Caki2 (cell line): ENCODE data around the gene FEZF2. TPM values are rescaled to one million over a fixed set of nuclear protein-coding genes. Genes with fewer than 3 reads are reported as not detected.

Experiments used
- DNase-seq: peaks from one replicate; pipeline ENCODE4 v3.0.0-alpha.2; 2015; ENCODE audit warnings: low read depth
- in situ Hi-C: cut with HindIII; loops from 2 replicates; pipeline ENCODE4 v1.10.0; 2016; ENCODE audit warnings: low sequenced_read_pairs, low pct_unique_long_range_greater_than_20kb, mixed read lengths
- total RNA-seq: library from RNA; depleted of rRNA; stranded (reverse); fragments of >200 nt; shearing (Covaris generic); gene quantifications from 2 replicates; pipeline ENCODE4 v1.2.3, GENCODE V29; 2014; ENCODE audit warnings: low replicate concordance; rRNA removed

The FEZF2 gene
- total RNA-seq, result not detected in 2 replicates

DNA sequence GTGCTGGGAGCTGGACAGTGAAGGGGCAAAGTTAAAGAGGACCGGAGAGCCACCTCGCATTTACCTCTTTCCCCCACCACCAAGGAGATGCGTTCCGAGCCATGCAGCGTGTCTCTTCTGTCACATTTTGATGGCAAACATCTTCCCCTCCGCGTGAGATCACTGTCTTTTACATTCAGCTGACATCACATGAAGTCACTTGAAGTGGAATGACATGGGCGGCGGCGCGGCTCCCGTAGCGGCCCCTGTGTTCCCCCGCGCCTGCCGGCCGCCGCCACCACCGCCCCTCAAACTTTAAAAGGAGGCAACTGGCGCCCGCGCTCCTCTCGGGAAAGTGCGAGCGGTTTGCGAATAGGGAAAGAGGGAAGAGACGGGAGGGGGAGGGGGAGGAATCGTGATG, at the start of gene FEZF2:
TSS of gene FEZF2 (minus strand) at position 336 of the 400 bp plus-strand sequence. CDS start 682 bp downstream, outside the sequence.
- in situ Hi-C loops, result no loop called here
- no peak for DNase-seq

DNA sequence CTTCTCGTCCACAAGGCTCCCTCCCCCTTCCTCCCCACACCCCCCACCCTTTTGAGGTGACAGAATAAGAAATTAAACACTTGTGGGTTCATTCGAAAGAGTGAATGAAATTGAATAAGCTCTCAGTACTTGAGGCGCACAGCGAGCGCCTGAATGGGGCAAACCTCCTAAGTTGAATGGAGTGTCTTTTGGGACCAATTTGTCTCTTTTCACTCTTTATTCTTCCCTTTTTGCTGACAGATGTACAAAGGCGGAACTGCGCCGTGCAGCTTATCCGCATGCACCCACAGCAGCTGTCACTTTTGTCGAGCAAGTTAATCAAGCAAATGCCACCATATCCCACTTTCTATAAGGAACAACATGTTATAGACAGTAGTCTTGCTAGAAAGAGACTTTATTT, 47.9 kb upstream of the FEZF2 start:
- DNase-seq, result no peak
- in situ Hi-C loops, result no loop called here

DNA sequence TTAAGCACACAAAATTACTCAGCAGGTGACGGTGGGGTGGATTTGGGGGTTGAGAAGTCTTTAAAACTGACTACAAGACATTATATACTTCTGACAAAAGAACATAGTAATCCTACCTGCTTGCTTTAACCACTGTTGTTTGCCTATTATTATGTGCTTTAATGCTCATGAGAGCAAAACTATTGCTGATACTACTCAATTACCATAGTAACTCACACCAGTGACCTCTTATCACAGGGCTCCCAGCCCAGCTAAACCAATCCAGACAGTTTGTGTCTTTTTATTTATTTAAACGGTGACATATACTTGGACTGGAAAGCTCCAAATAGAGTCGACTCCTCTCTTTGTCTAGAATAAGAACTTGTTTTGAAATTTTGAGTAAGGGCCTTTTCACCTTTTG, 42.8 kb upstream of the FEZF2 start:
- DNase-seq, result no peak
- in situ Hi-C loops, result no loop called here

DNA sequence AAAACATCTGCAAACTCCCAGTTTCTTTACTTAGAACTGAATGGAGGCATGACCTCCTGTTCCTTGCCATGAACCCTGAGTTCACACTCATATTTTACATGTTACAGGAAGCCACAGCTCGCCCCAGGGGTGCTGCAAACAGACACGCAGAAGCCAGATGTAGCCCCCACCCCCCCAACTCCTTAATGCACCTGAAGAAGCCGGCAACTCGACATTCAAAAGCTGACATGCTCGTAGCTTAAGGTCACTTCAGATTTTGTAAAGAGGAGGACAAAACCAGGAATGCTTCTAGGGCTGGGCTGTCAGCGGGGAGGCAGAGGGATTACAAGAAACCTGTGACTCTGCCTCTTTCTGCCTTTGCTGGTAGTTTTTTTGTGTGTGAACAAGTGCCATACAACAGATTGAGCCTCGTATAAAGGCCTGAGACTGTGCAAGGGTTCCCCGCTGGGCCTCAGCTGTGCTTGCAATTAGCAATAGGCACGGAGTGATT, 42.0 kb upstream of the FEZF2 start:
- in situ Hi-C loops, result no loop called here

DNA sequence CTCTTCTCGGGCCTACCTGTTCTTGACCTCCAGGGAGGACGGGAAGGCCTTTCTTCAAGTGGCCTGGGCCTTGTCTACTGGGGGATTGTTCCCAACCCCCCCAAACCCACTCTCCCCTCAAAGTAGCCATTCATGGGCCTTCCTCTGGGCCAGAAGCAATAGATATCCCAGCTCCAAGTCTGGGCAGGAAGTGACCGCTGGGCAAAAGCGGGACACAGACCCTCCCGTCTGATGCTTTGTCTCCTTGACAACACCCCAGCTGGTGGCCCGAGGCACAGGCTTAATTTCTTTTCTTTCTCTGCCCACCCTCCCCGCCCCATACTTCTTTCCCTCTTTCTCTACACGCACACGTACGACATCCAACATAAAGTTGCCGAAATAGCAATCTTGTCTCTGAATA, 41.4 kb upstream of the FEZF2 start:
- in situ Hi-C loops, result no loop called here
- no peak for DNase-seq

More for the DNA sequence above, 42.0 kb upstream of the FEZF2 start:
- DNase-seq, result no peak

DNA sequence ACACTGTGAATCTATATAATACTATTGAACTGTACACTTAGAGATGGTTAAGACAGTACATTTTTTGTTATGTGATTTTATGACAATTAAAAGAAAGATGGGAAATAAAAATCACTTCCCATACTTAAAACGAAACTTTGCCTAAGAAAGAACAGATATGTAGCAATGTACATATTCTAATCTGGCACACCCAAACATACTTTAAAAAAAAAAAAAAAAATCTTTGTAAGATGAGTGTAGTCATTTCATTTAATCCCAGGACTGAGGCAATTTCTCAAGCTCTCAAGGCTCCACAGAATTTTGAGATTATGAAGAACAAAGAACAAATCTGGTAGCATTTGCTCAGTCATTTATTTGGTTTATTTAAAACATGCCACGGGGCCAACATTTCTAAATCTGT, 40.3 kb upstream of the FEZF2 start:
- in situ Hi-C loops, result no loop called here
- no peak for DNase-seq

DNA sequence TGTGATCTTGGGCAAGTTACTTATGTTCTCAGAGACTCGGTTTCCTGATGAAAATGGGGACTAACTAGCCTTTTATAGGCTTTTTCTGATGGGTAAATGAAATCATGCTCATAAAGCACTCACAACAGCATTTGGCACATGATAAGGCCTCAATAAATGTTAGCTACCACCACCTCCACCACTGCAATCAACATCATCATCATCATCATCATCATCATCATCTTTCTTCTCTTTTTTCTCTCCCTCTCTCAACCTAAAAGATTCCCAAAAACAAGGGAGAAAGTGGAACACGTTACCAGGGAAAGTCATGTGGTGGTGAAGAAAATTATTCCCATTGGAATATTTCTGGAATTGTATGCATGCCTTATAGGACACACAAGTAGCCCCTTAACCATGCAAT, 33.6 kb upstream of the FEZF2 start:
- in situ Hi-C loops, result no loop called here

DNA sequence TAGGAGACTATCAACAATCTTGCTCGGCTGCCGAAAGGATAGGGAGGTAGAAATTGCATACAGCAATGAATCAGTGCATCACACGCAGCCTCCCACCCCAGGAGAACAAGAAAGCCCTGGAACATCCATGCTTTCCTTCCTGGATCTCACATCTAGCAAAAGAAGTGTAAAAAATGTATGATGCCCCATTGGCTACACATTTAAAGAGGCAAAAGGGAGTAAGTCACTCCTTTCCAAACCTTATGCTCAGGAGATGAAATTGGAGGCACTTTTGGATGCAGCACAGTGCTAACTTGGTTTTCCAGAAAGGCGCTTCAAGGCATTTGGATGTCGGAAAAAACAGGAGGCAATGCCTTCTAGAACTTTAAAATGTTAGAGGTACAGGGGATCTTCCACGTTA, 32.2 kb upstream of the FEZF2 start:
- DNase-seq, result no peak
- in situ Hi-C loops, result no loop called here

More for the DNA sequence above, 33.6 kb upstream of the FEZF2 start:
- no peak for DNase-seq

DNA sequence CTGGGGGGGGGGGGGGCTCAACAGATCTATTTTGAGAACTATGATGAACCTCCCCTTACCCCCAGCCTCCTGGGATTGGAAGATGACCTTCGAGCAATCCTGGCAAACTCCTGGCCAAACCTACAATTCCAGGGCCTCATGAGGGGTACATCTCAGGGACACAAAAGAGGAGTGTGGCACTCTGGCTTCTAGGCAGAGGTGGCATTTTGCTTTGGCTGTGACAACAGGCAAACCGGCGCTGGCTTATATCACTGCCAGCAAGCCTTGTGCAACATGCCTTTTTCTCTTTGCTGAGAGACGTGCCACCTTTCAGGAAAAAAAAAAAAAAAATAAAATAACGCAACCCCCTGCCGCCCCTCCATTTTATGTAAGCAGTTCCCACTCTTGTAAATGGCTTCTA, 31.8 kb upstream of the FEZF2 start:
- no peak for DNase-seq
- in situ Hi-C loops, result no loop called here

DNA sequence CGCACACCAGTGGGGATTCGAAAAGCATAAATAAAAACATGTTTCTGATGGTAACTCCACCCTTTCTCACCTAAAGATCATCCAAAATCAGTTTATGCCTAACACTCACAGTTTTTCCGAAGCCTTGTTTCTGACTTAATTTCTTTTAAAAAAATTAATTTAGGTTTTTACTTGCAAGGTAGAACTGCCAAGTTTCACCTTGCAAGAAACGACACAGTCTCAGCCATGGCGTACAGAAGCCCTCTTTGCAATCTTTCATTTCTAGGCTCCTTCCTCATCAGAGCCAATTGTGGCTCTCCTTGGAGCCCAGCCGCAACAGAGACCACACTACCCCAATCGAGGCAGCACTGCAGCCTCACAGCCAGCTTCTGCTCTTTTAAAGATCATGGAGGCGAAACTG, 31.0 kb upstream of the FEZF2 start:
- DNase-seq, result no peak
- in situ Hi-C loops, result no loop called here

DNA sequence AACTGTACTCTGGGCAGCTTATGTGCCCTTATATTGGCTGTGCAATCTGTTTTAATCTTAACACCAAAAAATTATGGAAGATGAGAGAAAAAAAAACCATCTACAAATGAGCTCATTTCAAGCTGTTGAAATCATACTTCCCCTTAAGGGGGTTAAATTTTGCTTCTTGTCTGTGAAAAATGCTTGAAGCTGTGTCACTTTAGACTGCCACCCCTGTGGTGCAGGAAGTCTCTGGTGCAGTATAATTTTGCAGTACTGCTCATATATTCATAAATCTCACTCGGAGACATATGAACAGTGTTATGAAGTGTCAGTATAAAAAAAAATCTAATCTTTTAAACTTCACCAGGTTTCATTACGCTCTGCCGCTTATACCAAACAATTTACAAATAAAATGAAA, 30.4 kb upstream of the FEZF2 start:
- DNase-seq, result no peak
- in situ Hi-C loops, result no loop called here

DNA sequence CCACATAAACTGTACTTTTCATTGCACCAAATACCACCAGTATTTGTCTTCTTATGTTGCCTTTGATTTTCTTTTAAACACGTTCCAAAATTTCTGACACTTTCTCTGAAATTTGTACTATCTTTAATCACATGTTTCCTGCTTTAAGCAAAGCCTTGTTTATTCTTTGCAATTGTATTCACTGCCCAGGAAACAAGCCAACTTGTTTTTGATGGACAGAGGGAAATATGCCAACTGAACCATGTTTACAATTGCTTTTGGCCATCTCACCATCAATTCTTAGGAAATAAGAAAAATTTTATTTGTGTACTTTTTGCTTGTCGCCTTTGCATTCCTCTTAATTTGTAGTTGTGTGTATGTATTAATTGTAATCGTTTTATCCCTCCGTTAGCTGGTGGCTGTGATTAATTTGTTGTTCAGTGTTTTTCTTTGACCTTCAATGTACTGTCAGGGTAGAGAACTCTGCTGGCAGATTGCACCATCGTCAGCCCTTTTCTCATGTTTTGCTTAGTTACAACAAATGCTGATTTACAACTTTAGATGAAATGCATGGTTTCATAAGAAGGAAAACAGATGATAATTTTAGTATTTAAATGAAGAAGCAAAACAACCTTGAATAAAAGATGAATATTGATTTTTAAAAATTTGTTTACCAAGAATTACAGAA, 19.4 kb upstream of the FEZF2 start:
- DNase-seq, result no peak
- in situ Hi-C loops, result no loop called here

DNA sequence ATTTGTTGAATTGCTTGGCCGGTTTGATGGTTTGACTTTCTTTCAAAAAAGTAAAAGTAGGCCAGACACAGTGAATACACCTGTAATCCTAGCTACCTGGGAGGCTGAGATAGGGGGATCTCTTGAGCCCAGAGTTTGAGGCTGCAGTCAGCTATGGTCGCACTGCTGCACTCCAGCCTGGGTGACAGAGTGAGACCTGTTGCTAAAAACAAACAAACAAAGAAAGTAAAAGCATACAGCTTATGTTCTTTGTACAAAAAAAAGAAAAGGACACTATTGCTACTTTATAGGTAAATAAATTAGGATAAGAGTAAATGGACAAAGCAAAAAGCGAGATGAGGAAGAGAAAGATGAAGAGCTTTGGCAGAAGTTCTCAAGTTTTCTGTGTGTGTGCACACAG, 13.9 kb upstream of the FEZF2 start:
- in situ Hi-C loops, result no loop called here
- no peak for DNase-seq

DNA sequence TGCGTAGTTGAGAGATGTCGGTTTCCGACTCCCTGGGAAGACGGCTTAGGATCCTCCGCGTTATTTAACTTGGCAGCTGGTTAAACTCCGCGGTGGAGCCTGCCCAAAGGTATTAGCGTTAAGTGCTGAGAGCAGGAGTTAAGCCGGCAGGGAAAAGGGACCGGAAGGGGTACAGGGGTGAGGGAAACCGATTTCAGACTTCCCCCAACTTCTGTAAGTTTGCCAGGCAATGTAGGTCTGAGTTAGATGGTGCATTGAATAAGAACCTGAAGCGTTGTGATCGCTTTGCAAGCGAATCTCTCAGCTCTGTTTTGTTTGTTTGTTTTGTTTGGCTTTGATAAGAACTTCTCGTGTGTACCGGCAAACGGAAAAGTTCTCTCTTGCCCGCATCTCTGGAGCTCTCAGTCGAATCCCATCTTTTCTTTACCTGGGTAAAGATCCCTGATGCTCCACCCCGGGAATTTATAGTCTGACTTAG, 6.0 kb upstream of the FEZF2 start:
- no peak for DNase-seq
- in situ Hi-C loops, result no loop called here

DNA sequence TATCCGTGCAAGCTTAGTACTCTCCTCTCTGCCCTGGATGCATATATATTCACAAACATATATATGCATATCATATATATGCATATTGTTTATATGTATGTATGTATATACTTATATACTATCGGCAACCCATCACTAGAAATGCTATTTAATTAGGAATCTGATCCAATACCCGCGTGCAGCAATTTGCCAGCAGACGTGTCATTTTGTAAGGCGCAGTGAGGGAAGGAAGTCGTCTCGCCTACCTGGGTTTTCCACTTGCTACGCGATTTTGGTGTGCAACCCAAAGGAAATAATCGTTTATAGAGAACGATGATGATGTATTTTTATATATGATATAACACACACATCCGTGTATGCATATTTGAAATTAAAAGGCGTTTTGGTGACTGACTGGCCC, 5.6 kb upstream of the FEZF2 start:
- no peak for DNase-seq
- in situ Hi-C loops, result no loop called here

DNA sequence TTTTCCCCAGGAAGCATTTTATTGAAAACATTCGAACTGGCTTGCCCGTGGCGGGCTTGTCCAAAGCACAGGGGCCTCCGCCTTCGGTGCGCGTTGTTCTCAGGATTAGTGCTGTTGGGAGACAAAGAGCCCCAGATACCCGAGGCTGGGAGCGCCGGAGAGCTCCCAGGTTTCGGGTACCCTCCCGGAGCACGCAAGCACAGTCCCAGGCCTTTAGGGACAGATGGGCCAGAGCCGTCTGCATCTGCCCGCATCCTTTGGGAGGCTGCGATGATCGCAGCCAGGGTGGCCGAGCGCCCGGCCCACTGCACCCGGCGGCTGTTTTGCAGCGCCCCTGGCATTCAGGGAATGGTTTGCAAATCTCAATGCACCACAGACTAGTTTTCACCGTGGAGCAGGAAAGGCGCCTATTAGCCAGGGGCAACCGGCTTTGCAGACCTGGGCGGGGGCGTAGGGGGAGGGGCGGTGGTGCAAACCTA, 5.0 kb upstream of the FEZF2 start:
- DNase-seq, result no peak
- in situ Hi-C loops, result no loop called here

DNA sequence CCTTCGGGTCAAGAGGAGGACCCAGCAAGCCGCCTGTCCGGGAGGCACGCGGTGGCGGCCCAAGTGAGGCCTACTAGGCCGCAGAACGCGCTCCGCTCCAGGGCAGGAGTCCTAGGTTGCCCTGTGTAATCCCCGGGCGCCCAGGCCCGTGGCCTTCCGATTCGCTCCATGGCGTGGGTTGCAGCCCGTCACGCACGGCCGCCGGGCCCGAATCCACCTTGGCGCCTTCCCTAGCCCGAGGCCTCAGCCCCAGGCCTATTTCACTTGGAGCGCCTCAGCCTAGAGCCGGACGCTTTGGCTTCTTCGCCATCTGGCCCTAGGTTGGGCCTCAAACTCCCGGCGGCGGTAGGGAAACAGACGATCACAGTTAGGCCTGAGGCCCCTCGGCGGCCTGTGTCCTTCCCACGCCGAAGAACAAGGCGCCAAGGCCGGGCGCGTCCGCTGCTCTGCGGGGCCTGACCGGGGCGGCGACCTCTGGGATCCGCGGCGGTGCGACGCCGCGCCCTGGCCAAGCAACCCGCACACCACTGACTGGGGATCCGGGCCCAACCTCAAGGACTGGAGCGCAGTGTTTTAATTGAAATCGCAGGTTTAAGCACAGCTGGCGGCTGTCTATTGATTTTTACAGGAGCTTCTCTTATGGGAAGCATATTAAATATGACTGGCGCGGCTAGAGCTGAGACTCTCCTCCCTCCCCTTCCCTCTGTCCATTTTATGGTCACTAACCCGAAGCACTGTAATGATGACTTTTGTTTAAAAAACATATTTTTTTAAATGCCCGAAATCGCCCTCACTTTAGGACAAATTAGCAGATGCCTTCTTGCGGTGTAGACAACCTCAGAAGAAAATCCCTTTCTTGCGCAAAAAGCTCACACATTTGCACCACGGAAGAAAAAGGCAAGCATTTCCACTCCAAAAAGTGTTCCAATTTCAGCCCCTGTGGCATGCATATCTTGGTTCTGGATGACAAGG, 3.8 kb upstream of the FEZF2 start:
- DNase-seq, result no peak
- in situ Hi-C loops, result no loop called here

DNA sequence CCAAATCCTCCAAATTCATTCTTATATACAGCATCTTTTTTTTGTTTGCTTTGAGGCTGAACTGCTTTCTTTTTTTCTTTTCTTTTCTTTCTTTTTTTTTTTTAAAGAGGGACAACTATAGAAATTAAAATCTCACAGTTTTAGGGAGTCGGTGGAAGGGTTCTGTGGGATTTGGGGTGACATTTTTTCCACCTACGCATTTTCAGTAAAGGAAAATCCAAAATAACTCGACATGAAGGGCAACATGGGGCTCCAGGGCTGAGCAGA, 3.0 kb upstream of the FEZF2 start:
- in situ Hi-C loops, result no loop called here
- no peak for DNase-seq
